Caco-2 (cell line): ENCODE results near the gene EGFR. TPM values are rescaled to one million over a fixed set of nuclear protein-coding genes. Genes with fewer than 3 reads are reported as not detected.

Source experiments
- BruUV-seq: library from RNA; stranded (reverse); fragments of 400-500 nt; replicated peaks from 2 replicates; lab custom pipeline; 2021; lab: Mats Ljungman, UMichigan
- CTCF ChIA-PET: fragments of 300-600 bp; sonication (Branson Sonifier 250); formaldehyde crosslinking; loops from one replicate; lab custom pipeline; 2022; ENCODE audit warnings: antibody characterized with exemption; lab: Charles Lee
- POLR2A ChIA-PET: fragments of 300-600 bp; sonication (Branson Sonifier 250); formaldehyde crosslinking; loops from one replicate; lab custom pipeline; 2022; ENCODE audit warnings: antibody characterized with exemption; lab: Charles Lee
- DNase-seq, 2 experiments: peaks; one replicate each; pipeline versions ENCODE4 v3.0.0 to v3.0.0-alpha.2; 2020 to 2022
- H3K27me3 ChIP-seq: replicated peaks from 2 replicates; pipeline ENCODE4 v1.6.0; 2011; ENCODE audit warnings: low read length; ENCODE audit not compliant: control insufficient read depth, insufficient read depth
- H3K36me3 ChIP-seq: 2 replicates; pipeline ENCODE4 v1.5.1; 2011; ENCODE audit warnings: low read length; ENCODE audit not compliant: control insufficient read depth, insufficient read depth
- H3K4me1 ChIP-seq: fragments of 250-450 bp; sonication (Bioruptor Pico); 2 replicates; pipeline ENCODE4 v1.5.1; 2020; ENCODE audit warnings: mild to moderate bottlenecking
- H3K4me3 ChIP-seq: 2 replicates; pipeline ENCODE4 v1.5.1; 2011; ENCODE audit warnings: low read depth, mild to moderate bottlenecking, control low read depth, low read length
- H3K9me3 ChIP-seq: fragments of 250-450 bp; sonication (Bioruptor Pico); 2 replicates; pipeline ENCODE4 v1.5.1; 2020; ENCODE audit warnings: mild to moderate bottlenecking, moderate library complexity
- H3K27ac Mint-ChIP-seq: one replicate; pipeline ENCODE4 v1.8.0; 2022; ENCODE audit warnings: mixed read lengths; ENCODE audit not compliant: unreplicated experiment
- H3K27me3 Mint-ChIP-seq: one replicate; pipeline ENCODE4 v1.8.0; 2022; ENCODE audit warnings: mixed read lengths; ENCODE audit not compliant: insufficient read depth, unreplicated experiment
- H3K36me3 Mint-ChIP-seq: one replicate; pipeline ENCODE4 v1.8.0; 2022; ENCODE audit warnings: mild to moderate bottlenecking, mixed read lengths; ENCODE audit not compliant: insufficient read depth, unreplicated experiment
- H3K4me1 Mint-ChIP-seq: one replicate; pipeline ENCODE4 v1.8.0; 2022; ENCODE audit warnings: low read depth, mixed read lengths; ENCODE audit not compliant: unreplicated experiment
- H3K4me3 Mint-ChIP-seq: one replicate; pipeline ENCODE4 v1.8.0; 2022; ENCODE audit warnings: mild to moderate bottlenecking, moderate library complexity, mixed read lengths; ENCODE audit not compliant: unreplicated experiment
- H3K9me3 Mint-ChIP-seq: one replicate; pipeline ENCODE4 v1.8.0; 2022; ENCODE audit warnings: mixed read lengths; ENCODE audit not compliant: unreplicated experiment
- intact Hi-C: fragments of 100-400 bp; cut with micrococcal nuclease; formaldehyde crosslinking; loops from one replicate; pipeline ENCODE4 v1.10.0; 2022; ENCODE audit not compliant: unreplicated experiment
- total RNA-seq: library from RNA; stranded (reverse); gene quantifications from 2 replicates; pipeline ENCODE4 v1.2.3, GENCODE V29; 2022
- TF ChIP-seq, protein P1 (sequence below), 2 experiments: fragments of 200-600 bp in 1 of 2; IDR thresholded peaks; 1 replicate in 1 of 2; 2 replicates in 1 of 2; pipeline versions ENCODE4 v1.5.1 to v1.8.0; 2011 to 2022; ENCODE audit warnings: antibody characterized with exemption in 1 of 2, control low read depth in 1 of 2, inconsistent platforms in 1 of 2, low read depth in 1 of 2, low read length in 1 of 2, mild to moderate bottlenecking in 1 of 2, moderate library complexity in 1 of 2; ENCODE audit not compliant: insufficient read depth in 1 of 2, severe bottlenecking in 1 of 2, unreplicated experiment in 1 of 2

The EGFR gene
- total RNA-seq, 1 experiment from 2014 or later, result 60.1 TPM

DNA sequence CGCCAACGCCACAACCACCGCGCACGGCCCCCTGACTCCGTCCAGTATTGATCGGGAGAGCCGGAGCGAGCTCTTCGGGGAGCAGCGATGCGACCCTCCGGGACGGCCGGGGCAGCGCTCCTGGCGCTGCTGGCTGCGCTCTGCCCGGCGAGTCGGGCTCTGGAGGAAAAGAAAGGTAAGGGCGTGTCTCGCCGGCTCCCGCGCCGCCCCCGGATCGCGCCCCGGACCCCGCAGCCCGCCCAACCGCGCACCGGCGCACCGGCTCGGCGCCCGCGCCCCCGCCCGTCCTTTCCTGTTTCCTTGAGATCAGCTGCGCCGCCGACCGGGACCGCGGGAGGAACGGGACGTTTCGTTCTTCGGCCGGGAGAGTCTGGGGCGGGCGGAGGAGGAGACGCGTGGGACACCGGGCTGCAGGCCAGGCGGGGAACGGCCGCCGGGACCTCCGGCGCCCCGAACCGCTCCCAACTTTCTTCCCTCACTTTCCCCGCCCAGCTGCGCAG lies 424 bp downstream of the EGFR start:
- Histone ChIP-seq H3K9me3 (no peaks in the 10 kb centered on the region), H3K4me3 (peak overlapping the region; percentile 86), H3K4me1 (peaks cover 32% of the 10 kb centered on the region), H3K27me3 (no peaks in the 10 kb centered on the region), H3K36me3 (no peaks in the 10 kb centered on the region)
- no TSS peak for BruUV-seq
- Mint-ChIP-seq H3K36me3 (peaks cover 8% of the 10 kb centered on the region), H3K27me3 (no peaks in the 10 kb centered on the region), H3K27ac (peak overlapping the region; percentile 59), H3K4me3 (peak overlapping the region; percentile 81), H3K9me3 (no peaks in the 10 kb centered on the region), H3K4me1 (peaks cover 16% of the 10 kb centered on the region)
- ChIA-PET CTCF (interaction anchor here (0.7 to 1.7 kb wide), 3 partner anchors 142 to 236 kb away, joined by 3 to 14 read pairs (median 3); no protein-coding TSS in a partner anchor), POLR2A (interaction anchor here (0.9 to 1.2 kb wide), 6 partner anchors 34 to 142 kb away, joined by 3 to 7 read pairs (median 4); no protein-coding TSS in a partner anchor)
- TF ChIP-seq, protein P1, sequence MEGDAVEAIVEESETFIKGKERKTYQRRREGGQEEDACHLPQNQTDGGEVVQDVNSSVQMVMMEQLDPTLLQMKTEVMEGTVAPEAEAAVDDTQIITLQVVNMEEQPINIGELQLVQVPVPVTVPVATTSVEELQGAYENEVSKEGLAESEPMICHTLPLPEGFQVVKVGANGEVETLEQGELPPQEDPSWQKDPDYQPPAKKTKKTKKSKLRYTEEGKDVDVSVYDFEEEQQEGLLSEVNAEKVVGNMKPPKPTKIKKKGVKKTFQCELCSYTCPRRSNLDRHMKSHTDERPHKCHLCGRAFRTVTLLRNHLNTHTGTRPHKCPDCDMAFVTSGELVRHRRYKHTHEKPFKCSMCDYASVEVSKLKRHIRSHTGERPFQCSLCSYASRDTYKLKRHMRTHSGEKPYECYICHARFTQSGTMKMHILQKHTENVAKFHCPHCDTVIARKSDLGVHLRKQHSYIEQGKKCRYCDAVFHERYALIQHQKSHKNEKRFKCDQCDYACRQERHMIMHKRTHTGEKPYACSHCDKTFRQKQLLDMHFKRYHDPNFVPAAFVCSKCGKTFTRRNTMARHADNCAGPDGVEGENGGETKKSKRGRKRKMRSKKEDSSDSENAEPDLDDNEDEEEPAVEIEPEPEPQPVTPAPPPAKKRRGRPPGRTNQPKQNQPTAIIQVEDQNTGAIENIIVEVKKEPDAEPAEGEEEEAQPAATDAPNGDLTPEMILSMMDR (IDR thresholded peaks at IDR 0.05; ENCODE audit: insufficient read depth in 1 of 2, low read depth in 1 of 2, low read length in 1 of 2, severe bottlenecking in 1 of 2, unreplicated experiment in 1 of 2), result no peak
- intact Hi-C loops, result loop anchor here (1.0 to 5.0 kb wide), 4 partner anchors 48 to 247 kb away; no protein-coding TSS in a partner anchor
- peak in 1 of 2 experiments; percentile 63 for DNase-seq

DNA sequence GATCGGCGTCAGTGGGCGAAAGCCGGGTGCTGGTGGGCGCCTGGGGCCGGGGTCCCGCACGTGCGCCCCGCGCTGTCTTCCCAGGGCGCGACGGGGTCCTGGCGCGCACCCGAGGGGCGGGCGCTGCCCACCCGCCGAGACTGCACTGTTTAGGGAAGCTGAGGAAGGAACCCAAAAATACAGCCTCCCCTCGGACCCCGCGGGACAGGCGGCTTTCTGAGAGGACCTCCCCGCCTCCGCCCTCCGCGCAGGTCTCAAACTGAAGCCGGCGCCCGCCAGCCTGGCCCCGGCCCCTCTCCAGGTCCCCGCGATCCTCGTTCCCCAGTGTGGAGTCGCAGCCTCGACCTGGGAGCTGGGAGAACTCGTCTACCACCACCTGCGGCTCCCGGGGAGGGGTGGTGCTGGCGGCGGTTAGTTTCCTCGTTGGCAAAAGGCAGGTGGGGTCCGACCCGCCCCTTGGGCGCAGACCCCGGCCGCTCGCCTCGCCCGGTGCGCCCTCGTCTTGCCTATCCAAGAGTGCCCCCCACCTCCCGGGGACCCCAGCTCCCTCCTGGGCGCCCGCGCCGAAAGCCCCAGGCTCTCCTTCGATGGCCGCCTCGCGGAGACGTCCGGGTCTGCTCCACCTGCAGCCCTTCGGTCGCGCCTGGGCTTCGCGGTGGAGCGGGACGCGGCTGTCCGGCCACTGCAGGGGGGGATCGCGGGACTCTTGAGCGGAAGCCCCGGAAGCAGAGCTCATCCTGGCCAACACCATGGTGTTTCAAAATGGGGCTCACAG lies 1.1 kb downstream of the EGFR start:
- Mint-ChIP-seq H3K27me3 (no peaks in the 10 kb centered on the region), H3K4me3 (peak overlapping the region; percentile 81), H3K27ac (peak overlapping the region; percentile 23), H3K9me3 (no peaks in the 10 kb centered on the region), H3K4me1 (peaks cover 16% of the 10 kb centered on the region), H3K36me3 (peaks cover 8% of the 10 kb centered on the region)
- Histone ChIP-seq H3K4me3 (peak overlapping the region; percentile 86), H3K27me3 (no peaks in the 10 kb centered on the region), H3K4me1 (peaks cover 32% of the 10 kb centered on the region), H3K36me3 (no peaks in the 10 kb centered on the region), H3K9me3 (no peaks in the 10 kb centered on the region)
- DNase-seq, result peak; percentile 55 to 73
- POLR2A ChIA-PET, result interaction anchor here (0.6 to 1.2 kb wide), 6 partner anchors 27 to 169 kb away, joined by 3 to 7 read pairs (median 3); no protein-coding TSS in a partner anchor
- TF ChIP-seq, protein P1 (IDR thresholded peaks at IDR 0.05; ENCODE audit: insufficient read depth in 1 of 2, low read depth in 1 of 2, low read length in 1 of 2, severe bottlenecking in 1 of 2, unreplicated experiment in 1 of 2), result peak in 1 of 2 experiments; percentile 10
- intact Hi-C loops, result loop anchor here (1.0 to 5.0 kb wide), 5 partner anchors 47 to 248 kb away; no protein-coding TSS in a partner anchor
- BruUV-seq, result no TSS peak
- CTCF ChIA-PET, result interaction anchor here (0.7 to 1.7 kb wide), 5 partner anchors 47 to 236 kb away, joined by 3 to 14 read pairs (median 4); no protein-coding TSS in a partner anchor

DNA sequence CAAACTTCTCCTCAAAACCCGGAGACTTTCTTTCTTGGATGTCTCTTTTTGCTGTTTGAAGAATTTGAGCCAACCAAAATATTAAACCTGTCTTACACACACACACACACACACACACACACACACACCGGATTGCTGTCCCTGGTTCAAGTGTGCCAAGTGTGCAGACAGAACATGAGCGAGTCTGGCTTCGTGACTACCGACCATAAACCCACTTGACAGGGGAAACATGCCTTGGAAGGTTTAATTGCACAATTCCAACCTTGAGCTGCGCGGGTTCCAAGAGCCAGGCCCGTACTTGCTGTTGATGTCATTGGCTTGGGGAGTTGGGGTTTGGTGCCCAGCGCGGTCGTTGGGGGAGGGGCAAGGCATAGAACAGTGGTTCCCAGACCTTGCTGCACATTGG lies 1.7 kb downstream of the EGFR start:
- H3K27me3 Mint-ChIP-seq, result no peaks in the 10 kb centered on the region
- H3K4me1 ChIP-seq, result peaks cover 32% of the 10 kb centered on the region
- intact Hi-C loops, result loop anchor here (2.0 kb wide), 1 partner anchor 140 kb away; no protein-coding TSS in a partner anchor
- TF ChIP-seq, protein P1 (IDR thresholded peaks at IDR 0.05; ENCODE audit: insufficient read depth in 1 of 2, low read depth in 1 of 2, low read length in 1 of 2, severe bottlenecking in 1 of 2, unreplicated experiment in 1 of 2), result no peak
- H3K27ac Mint-ChIP-seq, result peak overlapping the region; percentile 23
- H3K27me3 ChIP-seq, result no peaks in the 10 kb centered on the region
- CTCF ChIA-PET, result interaction anchor here (0.7 to 1.7 kb wide), 5 partner anchors 46 to 235 kb away, joined by 3 to 14 read pairs (median 4); no protein-coding TSS in a partner anchor
- no peaks in the 10 kb centered on the region for H3K9me3 Mint-ChIP-seq
- peak overlapping the region; percentile 81 for H3K4me3 Mint-ChIP-seq
- H3K36me3 ChIP-seq, result no peaks in the 10 kb centered on the region; the same call in 1 of the 2 replicates
- peaks cover 16% of the 10 kb centered on the region for H3K4me1 Mint-ChIP-seq
- BruUV-seq, result no TSS peak
- POLR2A ChIA-PET, result interaction anchor here (0.6 to 1.2 kb wide), 3 partner anchors 27 to 168 kb away, joined by 3 to 7 read pairs (median 3); no protein-coding TSS in a partner anchor
- DNase-seq, result peak in 1 of 2 experiments; percentile 24
- no peaks in the 10 kb centered on the region for H3K9me3 ChIP-seq
- peak overlapping the region; percentile 86 for H3K4me3 ChIP-seq
- H3K36me3 Mint-ChIP-seq, result peaks cover 8% of the 10 kb centered on the region
